GM18517 (cell line): Measurements from ENCODE around the gene ZNF90.
A peak's percentile ranks its signal among the peaks of the same experiment; 100 is the strongest.
"Not testable (repeated sequence)": the region's sequence is repeated elsewhere in the genome, so short reads cannot be mapped to it uniquely, and the experiment has no call there.

Experiments used
- ATAC-seq: cut with Tn5 transposase; IDR thresholded peaks from one replicate; pipeline ENCODE4 v1.9.1; 2021; ENCODE audit warnings: mild to moderate bottlenecking, moderate library complexity; ENCODE audit not compliant: unreplicated experiment

ZNF90 gene

DNA sequence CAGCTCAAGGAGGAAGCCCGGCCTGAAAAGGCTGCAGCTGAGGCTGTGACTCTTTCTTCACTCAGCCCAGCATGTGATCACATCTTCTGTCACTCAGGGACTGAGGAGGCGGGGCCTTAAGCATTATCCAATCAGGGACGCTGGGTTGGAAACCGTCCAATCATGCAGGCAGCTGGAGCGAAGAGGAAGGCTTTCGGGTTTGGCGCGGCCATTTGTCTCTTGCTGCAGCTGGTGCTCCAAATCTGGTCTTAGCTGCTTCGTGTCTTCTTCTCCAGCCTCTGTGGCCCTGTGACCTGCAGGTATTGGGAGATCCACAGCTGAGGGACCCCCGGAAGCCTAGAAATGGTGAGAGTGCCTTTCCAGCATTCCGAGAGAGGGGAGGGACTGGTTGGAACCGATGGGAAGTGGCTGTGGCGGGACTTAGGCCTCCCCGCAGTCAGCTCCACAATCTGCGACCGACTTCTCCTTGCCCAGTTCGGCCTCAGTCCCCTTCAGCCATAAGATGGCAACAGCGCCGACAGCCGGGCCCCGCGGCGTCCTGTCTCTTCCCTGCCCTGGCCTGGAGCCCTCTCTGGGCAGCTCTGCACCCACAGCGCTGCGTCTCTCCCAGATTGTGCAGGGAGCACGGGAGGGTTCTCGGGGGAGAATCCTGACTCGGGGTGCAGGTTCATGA, at the start of gene ZNF90:
Gene ZNF90, plus strand, starts transcription at position 210 of the 673 bp plus-strand sequence. Its CDS starts 133 bp downstream, at position 343.
- ATAC-seq, result peak; percentile 97

DNA sequence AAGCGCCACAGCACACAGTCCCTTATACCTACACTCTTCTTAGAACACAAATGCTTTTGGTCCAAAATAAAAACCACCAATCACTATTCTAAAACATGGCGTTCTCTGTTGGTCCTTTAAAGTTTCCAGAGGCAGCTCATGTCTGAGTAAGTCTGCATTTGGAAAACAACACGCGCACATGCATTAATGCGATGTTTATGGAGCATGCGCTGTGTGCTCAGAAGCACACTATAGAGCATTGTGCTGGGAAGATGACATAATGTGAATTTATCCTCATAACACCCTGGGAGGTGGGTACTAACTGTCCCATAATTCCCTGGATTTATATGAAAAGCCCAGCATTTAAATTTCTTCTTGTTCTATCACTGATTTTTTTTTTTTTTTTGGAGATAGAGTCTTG, 49.2 kb upstream of the ZNF90 start:
- ATAC-seq, result no peak

GRCh38 chr19:20035935-20036334, 41.9 kb upstream of the ZNF90 start:
- ATAC-seq, result no peak

DNA sequence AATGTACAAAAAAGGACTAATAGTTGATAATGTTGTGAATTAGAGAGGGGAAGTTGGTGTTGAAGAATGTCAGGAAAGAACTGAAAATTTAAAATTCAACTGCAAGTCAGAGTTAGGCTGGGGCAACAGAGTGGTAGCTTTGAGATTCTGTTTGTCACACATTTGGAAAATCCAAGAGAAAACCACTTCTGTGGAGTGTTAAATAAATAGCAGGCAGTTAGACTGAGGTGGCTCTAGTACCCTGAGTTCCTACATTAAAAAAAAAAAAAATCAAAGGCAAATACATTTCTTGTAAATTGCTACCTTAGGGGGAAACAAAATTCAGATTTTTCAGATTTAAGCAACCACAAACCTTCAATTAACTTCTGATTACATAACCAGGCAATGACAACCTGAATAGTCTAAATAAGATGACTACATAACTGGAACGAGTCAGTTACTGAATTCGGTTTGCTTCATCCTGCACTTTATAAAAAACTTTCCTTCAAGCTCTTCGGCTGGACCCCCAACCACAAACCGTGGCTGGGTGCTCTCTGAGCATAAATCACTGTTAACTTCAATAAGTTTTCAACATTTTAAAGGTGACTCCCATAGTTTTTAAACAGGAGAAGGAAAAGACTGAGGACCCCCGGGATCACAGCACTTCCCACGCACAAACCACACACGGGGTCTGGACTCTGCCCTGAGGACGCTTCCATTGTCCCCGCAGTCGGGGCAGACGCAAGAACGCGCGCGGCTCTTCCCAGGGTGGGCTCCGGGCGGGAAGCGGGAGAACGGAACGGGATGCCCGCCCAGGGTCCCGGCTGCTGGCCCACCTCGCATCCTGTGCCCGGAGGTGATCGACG, 39.2 kb upstream of the ZNF90 start:
- peak; percentile 20 for ATAC-seq

DNA sequence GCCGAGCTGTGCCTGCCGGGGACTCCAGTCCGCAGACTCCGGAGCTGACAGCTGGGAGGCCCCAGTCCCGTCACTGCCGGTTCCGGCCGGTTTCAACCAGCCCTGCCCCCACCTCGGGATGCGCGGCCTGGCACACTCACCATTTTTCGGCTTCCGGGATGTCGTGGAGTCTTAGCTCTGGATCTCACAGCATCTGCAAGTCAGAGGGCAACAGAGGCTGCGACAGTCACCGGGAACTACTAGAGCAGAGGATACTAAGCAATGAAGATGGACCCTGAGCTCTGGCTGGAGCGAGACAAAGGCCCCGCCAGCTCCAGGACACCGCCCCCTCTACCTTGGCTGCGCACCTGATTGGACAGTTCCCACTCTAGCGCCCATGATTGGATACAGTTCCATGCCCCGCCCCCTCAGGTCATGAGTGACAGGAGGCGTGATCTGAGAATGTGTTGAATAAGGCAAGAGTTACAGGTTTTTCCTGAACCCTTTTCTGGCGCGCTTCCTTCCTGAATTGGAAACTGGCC, 38.5 kb upstream of the ZNF90 start, which contains the start of gene ZNF682:
Gene ZNF682, minus strand, starts transcription at position 303 of the 521 bp plus-strand sequence. Its CDS starts 160 bp downstream, at position 143.
- ATAC-seq, result peak; percentile 97

- ATAC-seq, result no peak
Measured at GRCh38 chr19:20044663-20045062, 33.1 kb upstream of the ZNF90 start.

GRCh38 chr19:20045742-20046141, 32.1 kb upstream of the ZNF90 start:
- not testable (repeated sequence) for ATAC-seq

DNA sequence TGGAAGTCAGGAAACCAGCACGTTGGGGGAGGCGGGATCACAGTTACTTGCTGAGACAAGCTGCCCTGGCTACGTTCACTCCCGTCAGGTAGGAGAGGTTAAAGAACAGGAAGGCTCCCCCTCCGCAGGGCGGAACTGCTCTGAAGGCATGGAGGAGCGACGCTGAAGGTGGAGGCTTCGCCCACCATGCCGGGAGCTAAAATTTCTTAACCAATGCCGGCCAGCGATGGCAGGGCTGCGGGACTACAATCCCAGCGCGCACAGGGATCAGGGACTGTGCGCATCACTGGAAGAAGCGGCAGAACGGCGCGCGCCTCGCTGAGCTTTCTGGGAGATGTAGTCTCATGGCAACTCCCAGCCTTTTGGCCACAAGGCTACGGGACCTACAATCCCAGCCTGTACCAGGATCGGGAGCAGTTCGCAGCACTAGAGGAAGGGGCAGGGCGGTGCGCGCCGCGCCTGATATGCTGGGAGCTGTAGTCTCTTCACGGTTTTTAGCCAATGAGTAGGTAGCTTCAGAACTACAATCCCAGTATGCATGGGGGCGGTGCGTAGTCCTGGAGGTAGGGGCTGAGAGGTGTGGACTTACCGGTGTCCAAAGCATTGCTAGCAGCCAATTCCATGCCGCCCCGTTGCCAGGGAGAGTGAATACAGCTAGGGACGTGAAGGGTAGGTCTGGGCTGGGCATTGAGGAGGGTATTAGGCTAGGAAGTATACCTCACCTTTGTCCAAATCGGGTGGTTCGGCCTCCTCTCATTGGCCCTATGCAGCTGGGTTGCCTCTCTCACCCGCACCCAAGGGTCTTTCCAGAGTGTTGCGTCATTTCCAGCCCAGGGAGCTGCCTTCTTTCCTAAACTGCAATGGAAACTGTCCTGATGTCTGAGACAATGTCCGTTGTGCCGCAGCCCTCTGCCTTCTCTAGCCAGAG, 25.7 kb upstream of the ZNF90 start:
- ATAC-seq, result no peak

DNA sequence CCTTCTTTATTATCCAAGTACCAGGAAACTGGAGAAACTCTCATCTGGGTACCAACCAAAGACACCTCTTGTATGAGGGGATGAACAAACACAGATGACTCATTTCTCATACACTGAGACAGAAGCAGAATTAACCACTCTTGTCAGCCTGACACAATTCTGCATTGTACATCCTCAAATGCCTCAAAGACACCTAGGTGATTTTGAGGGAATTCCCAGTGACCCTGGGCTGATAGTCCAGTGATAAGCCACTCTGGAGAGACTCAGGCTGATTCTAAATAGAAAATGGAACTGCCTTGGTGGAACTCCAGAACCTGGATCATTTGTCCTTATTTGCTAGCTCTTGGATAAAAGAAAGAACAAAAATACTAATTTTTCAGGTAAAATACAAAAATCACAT, 19.1 kb upstream of the ZNF90 start:
- not testable (repeated sequence) for ATAC-seq

DNA sequence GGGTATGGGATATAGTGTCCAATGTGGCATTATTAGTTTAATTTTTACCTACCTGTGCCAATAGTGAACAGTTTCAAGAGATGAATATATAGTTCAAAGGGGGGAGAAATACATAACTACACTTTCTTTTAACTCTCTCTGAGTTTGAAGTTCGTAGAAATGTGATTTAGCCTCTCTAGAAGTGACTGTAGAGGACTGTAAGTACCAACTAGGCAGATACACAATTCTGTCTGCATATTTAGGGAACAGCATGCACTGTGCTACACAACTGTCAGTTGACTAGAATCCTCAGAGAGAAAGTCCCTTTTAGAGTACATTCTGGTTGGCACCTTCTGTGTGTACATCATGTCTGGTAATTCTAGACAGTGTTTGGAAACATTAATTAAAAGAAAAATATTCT, 17.5 kb upstream of the ZNF90 start:
- no peak for ATAC-seq

GRCh38 chr19:20066861-20067260, 10.9 kb upstream of the ZNF90 start:
- ATAC-seq, result no peak

- ATAC-seq, result no peak
Measured at GRCh38 chr19:20067943-20068342, 9.9 kb upstream of the ZNF90 start.

DNA sequence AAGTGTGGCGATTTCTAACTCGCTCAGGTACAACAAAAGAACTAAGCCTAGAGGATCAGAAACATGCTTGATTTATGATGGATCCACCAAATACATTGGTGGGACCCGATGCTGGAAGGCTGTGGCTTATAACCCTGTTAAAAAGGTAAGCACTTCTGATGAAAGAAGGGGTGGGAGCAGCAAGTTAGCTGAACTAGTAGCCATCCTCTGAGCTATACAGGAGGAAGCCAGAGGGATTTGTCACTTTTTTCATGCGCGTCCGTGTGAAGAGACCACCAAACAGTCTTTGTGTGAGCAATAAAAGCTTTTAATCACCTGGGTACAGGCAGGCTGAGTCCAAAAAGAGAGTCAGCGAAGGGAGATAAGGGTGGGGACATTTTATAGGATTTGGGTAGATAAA, 9.2 kb upstream of the ZNF90 start:
- not testable (repeated sequence) for ATAC-seq

DNA sequence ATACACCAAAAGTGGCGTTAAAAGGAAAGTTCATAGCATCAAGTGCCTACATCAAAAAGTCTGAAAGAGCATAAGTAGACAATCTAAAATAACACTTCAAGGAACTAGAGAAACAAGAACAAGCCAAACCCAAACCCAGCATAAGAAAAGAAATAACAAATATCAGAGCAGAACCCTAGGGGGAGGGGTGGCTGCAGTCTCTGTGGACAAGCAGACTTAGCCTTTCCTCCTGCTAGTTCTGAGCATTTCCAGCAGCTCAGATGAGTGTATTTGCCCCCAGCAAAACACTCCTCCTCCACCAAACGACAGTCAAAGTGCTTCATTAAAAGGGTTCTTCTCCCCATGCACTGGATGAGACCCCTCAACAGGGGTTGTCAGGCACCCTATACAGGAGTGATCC, 7.1 kb upstream of the ZNF90 start:
- no peak for ATAC-seq

DNA sequence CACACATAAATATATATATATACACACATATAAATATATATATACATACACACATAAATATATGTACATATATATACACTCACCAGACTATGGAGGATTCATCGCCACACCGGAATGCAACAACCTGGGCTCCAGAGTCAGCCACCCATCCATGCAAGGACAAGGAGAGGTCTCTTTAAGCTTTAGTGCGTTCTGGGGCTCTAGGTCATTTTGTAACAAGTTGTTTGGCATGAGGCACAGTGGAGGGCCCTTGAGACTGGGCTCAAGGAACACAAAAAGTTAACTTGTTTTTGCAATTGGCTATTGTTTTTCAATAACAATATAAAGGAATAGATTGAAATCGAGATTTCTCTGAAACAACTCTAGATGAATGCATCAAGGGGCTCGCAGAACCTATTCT, 4.9 kb upstream of the ZNF90 start:
- no peak for ATAC-seq

- no peak for ATAC-seq
Measured at GRCh38 chr19:20078581-20079031, 806 bp downstream of the ZNF90 start.

DNA sequence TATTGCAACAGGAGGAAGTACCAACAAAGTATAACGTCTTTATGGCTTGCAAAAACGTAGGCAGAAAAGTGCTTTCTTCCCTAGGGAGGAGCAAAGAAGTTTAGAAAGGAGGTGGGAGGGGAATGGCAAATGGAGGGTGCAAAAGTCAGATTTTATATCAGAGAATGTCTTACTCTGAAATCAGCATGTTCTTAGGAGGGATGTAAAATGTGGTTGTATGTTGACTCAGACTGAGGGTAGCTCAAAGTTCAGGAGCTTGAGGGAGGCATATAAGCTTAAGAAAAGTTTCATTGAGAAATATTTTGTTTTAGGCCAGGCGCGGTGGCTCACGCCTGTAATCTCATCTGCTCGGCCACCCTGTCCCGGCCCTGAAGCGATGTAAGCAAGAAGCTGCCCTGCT, 1.7 kb downstream of the ZNF90 start:
- no peak for ATAC-seq

DNA sequence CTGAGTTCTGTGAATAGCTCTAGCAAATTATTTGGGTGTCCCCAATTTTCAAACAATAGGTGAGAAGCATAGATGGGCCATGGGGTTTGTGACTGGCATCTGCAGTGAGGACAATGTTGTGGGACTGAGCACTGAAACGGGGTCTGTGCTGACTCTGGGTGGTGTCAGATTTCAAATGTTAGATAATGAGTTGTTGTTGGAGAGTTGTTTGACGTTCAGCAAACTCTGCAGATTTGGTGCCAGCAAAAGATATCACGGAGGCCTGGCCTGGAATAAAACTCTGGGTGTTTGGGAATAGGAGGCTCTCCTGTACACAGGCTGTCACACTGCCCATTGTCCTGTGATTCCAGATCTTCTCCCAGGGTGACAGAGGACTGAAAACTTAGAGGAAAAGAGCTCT, 2.9 kb downstream of the ZNF90 start:
- ATAC-seq, result no peak

- not testable (repeated sequence) for ATAC-seq
Measured at GRCh38 chr19:20082232-20082833, 4.5 kb downstream of the ZNF90 start.

GRCh38 chr19:20082876-20083275, 5.1 kb downstream of the ZNF90 start:
- ATAC-seq, result not testable (repeated sequence)
